ENCODE data around the gene CACNA2D3. TPM values are rescaled to one million over a fixed set of nuclear protein-coding genes. Genes with fewer than 3 reads are reported as not detected.

Gene CACNA2D3
- total RNA-seq, 2 experiments from 2014 or later = not detected

DNA sequence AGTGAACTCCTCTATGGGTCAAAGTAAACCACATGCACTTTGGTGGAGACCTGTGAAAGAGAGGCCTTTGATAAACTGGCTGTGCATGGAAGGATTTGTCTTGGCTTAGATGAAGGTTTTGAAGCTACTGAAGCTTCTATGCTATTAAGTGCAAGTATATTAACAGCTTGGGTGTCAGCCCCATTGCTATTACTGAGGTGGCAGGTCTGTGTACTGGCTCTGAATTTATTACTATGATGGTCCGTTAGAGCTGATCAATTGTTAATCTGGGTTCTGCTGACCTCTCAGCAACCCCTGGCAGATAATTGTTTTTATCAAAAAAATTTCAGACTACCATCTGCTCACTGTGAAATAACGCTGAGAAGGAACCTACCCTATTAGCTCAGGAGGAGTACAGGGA, 268.2 kb downstream of the CACNA2D3 start:
- H3K36me3 ChIP-seq (ENCODE audit: insufficient read depth, low read length) = no peaks in the 10 kb centered on the region
- no peaks in the 10 kb centered on the region for H3K9me3 ChIP-seq (ENCODE audit: low read length)
- POLR2A ChIA-PET = no interaction called here
- no peak overlapping the region for H3K4me3 ChIP-seq (ENCODE audit: low read depth, low read length, poor library complexity, severe bottlenecking)
- TF ChIP-seq, protein P1, sequence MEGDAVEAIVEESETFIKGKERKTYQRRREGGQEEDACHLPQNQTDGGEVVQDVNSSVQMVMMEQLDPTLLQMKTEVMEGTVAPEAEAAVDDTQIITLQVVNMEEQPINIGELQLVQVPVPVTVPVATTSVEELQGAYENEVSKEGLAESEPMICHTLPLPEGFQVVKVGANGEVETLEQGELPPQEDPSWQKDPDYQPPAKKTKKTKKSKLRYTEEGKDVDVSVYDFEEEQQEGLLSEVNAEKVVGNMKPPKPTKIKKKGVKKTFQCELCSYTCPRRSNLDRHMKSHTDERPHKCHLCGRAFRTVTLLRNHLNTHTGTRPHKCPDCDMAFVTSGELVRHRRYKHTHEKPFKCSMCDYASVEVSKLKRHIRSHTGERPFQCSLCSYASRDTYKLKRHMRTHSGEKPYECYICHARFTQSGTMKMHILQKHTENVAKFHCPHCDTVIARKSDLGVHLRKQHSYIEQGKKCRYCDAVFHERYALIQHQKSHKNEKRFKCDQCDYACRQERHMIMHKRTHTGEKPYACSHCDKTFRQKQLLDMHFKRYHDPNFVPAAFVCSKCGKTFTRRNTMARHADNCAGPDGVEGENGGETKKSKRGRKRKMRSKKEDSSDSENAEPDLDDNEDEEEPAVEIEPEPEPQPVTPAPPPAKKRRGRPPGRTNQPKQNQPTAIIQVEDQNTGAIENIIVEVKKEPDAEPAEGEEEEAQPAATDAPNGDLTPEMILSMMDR (conservative IDR thresholded peaks at IDR 0.05; ENCODE audit: low read length) = no peak
- no peak for TF ChIP-seq EZH2phosphoT487 (IDR thresholded peaks at IDR 0.05; ENCODE audit: borderline replicate concordance, low read depth, low read length)
- H2AFZ ChIP-seq (ENCODE audit: low read length) = no peak overlapping the region
- no peaks in the 10 kb centered on the region for H3K4me1 ChIP-seq (ENCODE audit: insufficient read depth, low read length, poor library complexity, severe bottlenecking)
- no peak overlapping the region for H3K4me2 ChIP-seq (ENCODE audit: low read length)
- intact Hi-C loops (cut with micrococcal nuclease; ENCODE audit: unreplicated experiment) = no loop called here
- no peak overlapping the region for H3K27ac ChIP-seq (ENCODE audit: low read depth, low read length, poor library complexity, severe bottlenecking)
- no peaks in the 10 kb centered on the region for H3K9me2 ChIP-seq (ENCODE audit: insufficient read depth, low read length)
- CTCF ChIA-PET (ENCODE audit: unreplicated experiment) = no interaction called here
- H4K20me1 ChIP-seq (ENCODE audit: insufficient read depth, low read length) = no peaks in the 10 kb centered on the region
- H3K79me2 ChIP-seq (ENCODE audit: insufficient read depth, low read depth, low read length) = no peaks in the 10 kb centered on the region
- no peak for DNase-seq (ENCODE audit: low spot score)
- no TSS peak for BruUV-seq (replicated peaks)

DNA sequence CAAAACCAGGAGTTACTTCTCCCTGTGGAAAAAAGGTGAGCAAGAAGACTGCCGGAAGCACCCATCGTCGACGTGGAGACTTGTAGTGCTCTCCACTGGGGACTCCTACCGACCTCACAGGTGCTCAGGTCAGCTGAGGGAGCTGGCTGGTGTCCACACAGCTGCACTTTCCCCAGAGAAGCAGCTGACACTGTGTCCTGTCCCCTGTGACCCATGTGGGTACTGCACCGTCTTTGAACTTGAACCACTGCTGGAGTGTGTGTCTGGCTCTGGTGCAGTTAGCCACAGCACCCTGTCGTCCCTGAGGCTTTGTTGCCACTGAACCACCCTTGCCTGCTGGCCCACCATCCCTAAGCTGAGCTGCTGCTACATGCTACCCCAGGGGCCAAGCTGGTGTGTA, 270.8 kb downstream of the CACNA2D3 start:
- H3K4me2 ChIP-seq (ENCODE audit: low read length) = no peak overlapping the region
- no peak overlapping the region for H3K4me3 ChIP-seq (ENCODE audit: low read depth, low read length, poor library complexity, severe bottlenecking)

DNA sequence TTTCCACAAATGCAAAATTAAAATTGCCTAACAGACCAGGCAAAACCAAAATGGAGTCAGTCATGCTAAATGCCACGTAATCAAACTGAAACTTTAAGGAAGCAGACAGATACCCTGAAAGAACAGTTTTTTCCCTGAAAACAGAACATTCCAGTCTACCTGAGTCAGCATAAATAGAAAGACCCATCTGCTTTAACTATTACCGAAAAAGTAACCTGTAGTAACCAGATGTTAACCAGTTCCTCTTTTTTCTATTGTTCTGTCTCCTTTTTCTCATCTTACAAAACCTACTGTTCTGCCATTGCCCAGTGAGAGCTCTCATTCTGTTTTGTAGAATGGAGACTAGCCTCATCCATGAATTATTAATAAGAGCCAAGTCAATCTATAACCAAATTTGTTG, 286.0 kb downstream of the CACNA2D3 start:
- ChIA-PET CTCF (ENCODE audit: unreplicated experiment) (no interaction called here), POLR2A (interaction anchor here (0.6 kb wide), 1 partner anchor 207 kb away, joined by 3 read pairs; no protein-coding TSS in a partner anchor)
- no peaks in the 10 kb centered on the region for H3K4me1 ChIP-seq (ENCODE audit: insufficient read depth, low read length, poor library complexity, severe bottlenecking)
- BruUV-seq (replicated peaks) = no TSS peak
- no peak for DNase-seq (ENCODE audit: low spot score)
- no peak for TF ChIP-seq EZH2phosphoT487 (IDR thresholded peaks at IDR 0.05; ENCODE audit: borderline replicate concordance, low read depth, low read length)
- TF ChIP-seq, protein P1 (conservative IDR thresholded peaks at IDR 0.05; ENCODE audit: low read length) = no peak
- H3K79me2 ChIP-seq (ENCODE audit: insufficient read depth, low read depth, low read length) = no peaks in the 10 kb centered on the region
- H4K20me1 ChIP-seq (ENCODE audit: insufficient read depth, low read length) = no peaks in the 10 kb centered on the region
- intact Hi-C loops (cut with micrococcal nuclease; ENCODE audit: unreplicated experiment) = no loop called here
- no peak overlapping the region for H2AFZ ChIP-seq (ENCODE audit: low read length)
- no peaks in the 10 kb centered on the region; the same call in 1 of the 2 replicates for H3K9me2 ChIP-seq (ENCODE audit: insufficient read depth, low read length)
- H3K9me3 ChIP-seq (ENCODE audit: low read length) = no peaks in the 10 kb centered on the region
- H3K36me3 ChIP-seq (ENCODE audit: insufficient read depth, low read length) = no peaks in the 10 kb centered on the region
- no peak overlapping the region for H3K27ac ChIP-seq (ENCODE audit: low read depth, low read length, poor library complexity, severe bottlenecking)
- no peak overlapping the region for H3K4me2 ChIP-seq (ENCODE audit: low read length)
- no peak overlapping the region for H3K4me3 ChIP-seq (ENCODE audit: low read depth, low read length, poor library complexity, severe bottlenecking)

More for the DNA sequence above, 270.8 kb downstream of the CACNA2D3 start:
- Histone ChIP-seq H3K9me2 (ENCODE audit: insufficient read depth, low read length) (no peaks in the 10 kb centered on the region), H3K27ac (ENCODE audit: low read depth, low read length, poor library complexity, severe bottlenecking) (no peak overlapping the region), H3K4me1 (ENCODE audit: insufficient read depth, low read length, poor library complexity, severe bottlenecking) (no peaks in the 10 kb centered on the region), H2AFZ (ENCODE audit: low read length) (no peak overlapping the region), H3K36me3 (ENCODE audit: insufficient read depth, low read length) (no peaks in the 10 kb centered on the region), H3K9me3 (ENCODE audit: low read length) (no peaks in the 10 kb centered on the region), H4K20me1 (ENCODE audit: insufficient read depth, low read length) (no peaks in the 10 kb centered on the region), H3K79me2 (ENCODE audit: insufficient read depth, low read depth, low read length) (no peaks in the 10 kb centered on the region)
- intact Hi-C loops (cut with micrococcal nuclease; ENCODE audit: unreplicated experiment) = no loop called here
- no peak for DNase-seq (ENCODE audit: low spot score)
- ChIA-PET POLR2A (no interaction called here), CTCF (ENCODE audit: unreplicated experiment) (no interaction called here)
- BruUV-seq (replicated peaks) = no TSS peak
- TF ChIP-seq EZH2phosphoT487 (IDR thresholded peaks at IDR 0.05; ENCODE audit: borderline replicate concordance, low read depth, low read length) = no peak
- TF ChIP-seq, protein P1 (conservative IDR thresholded peaks at IDR 0.05; ENCODE audit: low read length) = no peak
